H9 (cell line): ENCODE results near the gene KCTD1. TPM values are rescaled to one million over a fixed set of nuclear protein-coding genes. Genes with fewer than 3 reads are reported as not detected.

Experiments
- DNase-seq: peaks from one replicate; pipeline ENCODE4 v3.0.0-alpha.2; 2017
- H2AFZ ChIP-seq: one replicate; pipeline ENCODE4 v1.6.1; 2013; ENCODE audit warnings: mild to moderate bottlenecking, low read length, control low read depth, moderate library complexity
- H2AK5ac ChIP-seq: 2 replicates; pipeline ENCODE4 v1.6.1; 2013; ENCODE audit warnings: low read length, control low read depth, mixed read lengths; ENCODE audit not compliant: insufficient read length
- H2BK120ac ChIP-seq: one replicate; pipeline ENCODE4 v1.6.1; 2013; ENCODE audit warnings: low read depth, mild to moderate bottlenecking, low read length, control low read depth, inconsistent platforms; ENCODE audit not compliant: poor library complexity, severe bottlenecking
- H2BK12ac ChIP-seq: 2 replicates; pipeline ENCODE4 v1.6.1; 2013; ENCODE audit warnings: low read length, control low read depth, mixed read lengths, low read depth; ENCODE audit not compliant: insufficient read length
- H2BK15ac ChIP-seq: 2 replicates; pipeline ENCODE4 v1.6.1; 2013; ENCODE audit warnings: low read depth, low read length, control low read depth
- H2BK20ac ChIP-seq: one replicate; pipeline ENCODE4 v1.6.1; 2013; ENCODE audit warnings: low read depth, mild to moderate bottlenecking, low read length, control low read depth, inconsistent platforms; ENCODE audit not compliant: poor library complexity, severe bottlenecking
- H2BK5ac ChIP-seq: 2 replicates; pipeline ENCODE4 v1.6.1; 2013; ENCODE audit warnings: low read length, control low read depth, mixed read lengths; ENCODE audit not compliant: insufficient read length
- H3K14ac ChIP-seq: 2 replicates; pipeline ENCODE4 v1.6.1; 2013; ENCODE audit warnings: low read length, control low read depth; ENCODE audit not compliant: insufficient read depth
- H3K18ac ChIP-seq: 2 replicates; pipeline ENCODE4 v1.6.1; 2013; ENCODE audit warnings: low read depth, mild to moderate bottlenecking, mixed read lengths, low read length, control low read depth; ENCODE audit not compliant: insufficient read length
- H3K23ac ChIP-seq: 2 replicates; pipeline ENCODE4 v1.6.1; 2013; ENCODE audit warnings: low read length, control low read depth, mixed read lengths, low read depth; ENCODE audit not compliant: insufficient read length
- H3K23me2 ChIP-seq: 2 replicates; pipeline ENCODE4 v1.6.1; 2013; ENCODE audit warnings: low read depth, mild to moderate bottlenecking, mixed read lengths, low read length, control low read depth; ENCODE audit not compliant: insufficient read length, poor library complexity, severe bottlenecking
- H3K27ac ChIP-seq: 2 replicates; pipeline ENCODE4 v1.5.1; 2013; ENCODE audit warnings: low read length, control low read depth, mixed read lengths, low read depth; ENCODE audit not compliant: insufficient read length
- H3K27me3 ChIP-seq: 2 replicates; pipeline ENCODE4 v1.6.1; 2013; ENCODE audit warnings: low read length, control low read depth, inconsistent platforms; ENCODE audit not compliant: insufficient read depth
- H3K4ac ChIP-seq: 2 replicates; pipeline ENCODE4 v1.6.1; 2013; ENCODE audit warnings: low read depth, mild to moderate bottlenecking, control low read depth, inconsistent platforms, low read length, moderate library complexity
- H3K4me1 ChIP-seq: 2 replicates; pipeline ENCODE4 v1.6.1; 2013; ENCODE audit warnings: low read length, control low read depth, inconsistent platforms; ENCODE audit not compliant: insufficient read depth
- H3K4me2 ChIP-seq: 2 replicates; pipeline ENCODE4 v1.6.1; 2013; ENCODE audit warnings: low read length, control low read depth, mixed read lengths; ENCODE audit not compliant: insufficient read length, insufficient read depth
- H3K56ac ChIP-seq: 2 replicates; pipeline ENCODE4 v1.6.1; 2013; ENCODE audit warnings: low read depth, mild to moderate bottlenecking, mixed read lengths, low read length, control low read depth; ENCODE audit not compliant: insufficient read length
- H3K79me1 ChIP-seq: 2 replicates; pipeline ENCODE4 v1.6.1; 2013; ENCODE audit warnings: low read depth, mild to moderate bottlenecking, moderate library complexity, low read length, control low read depth, inconsistent platforms; ENCODE audit not compliant: insufficient read depth, poor library complexity, severe bottlenecking
- H3K79me2 ChIP-seq: 2 replicates; pipeline ENCODE4 v1.6.1; 2013; ENCODE audit warnings: low read length, control low read depth, inconsistent platforms; ENCODE audit not compliant: insufficient read depth
- H3K9ac ChIP-seq: 2 replicates; pipeline ENCODE4 v1.6.1; 2013; ENCODE audit warnings: low read length, control low read depth, mixed read lengths; ENCODE audit not compliant: insufficient read length; ENCODE audit errors: extremely low read depth
- H3K9me3 ChIP-seq: one replicate; pipeline ENCODE4 v1.6.1; 2013; ENCODE audit warnings: low read depth, low read length, inconsistent platforms; ENCODE audit not compliant: control insufficient read depth
- H3T11ph ChIP-seq: one replicate; pipeline ENCODE4 v1.6.1; 2013; ENCODE audit warnings: mild to moderate bottlenecking, low read length, control low read depth, inconsistent platforms
- H4K20me1 ChIP-seq: one replicate; pipeline ENCODE4 v1.6.1; 2013; ENCODE audit not compliant: control insufficient read depth, insufficient read length, insufficient read depth
- H4K5ac ChIP-seq: 2 replicates; pipeline ENCODE4 v1.6.1; 2013; ENCODE audit warnings: low read depth, mild to moderate bottlenecking, mixed read lengths, low read length, control low read depth; ENCODE audit not compliant: insufficient read length
- H4K8ac ChIP-seq: replicated peaks from 2 replicates; pipeline ENCODE4 v1.6.1; 2013; ENCODE audit warnings: low read length, control low read depth, mixed read lengths, low read depth; ENCODE audit not compliant: insufficient read length
- H4K91ac ChIP-seq: 2 replicates; pipeline ENCODE4 v1.6.1; 2013; ENCODE audit warnings: low read depth, mild to moderate bottlenecking, moderate library complexity, mixed read lengths, low read length, control low read depth; ENCODE audit not compliant: insufficient read length
- H3K27ac Mint-ChIP-seq, 3 experiments: 2 replicates in 2 of 3; 3 replicates in 1 of 3; pipeline ENCODE4 v1.8.0; 2020 to 2021; ENCODE audit warnings: mixed read lengths in 3 of 3, mild to moderate bottlenecking in 1 of 3, moderate library complexity in 1 of 3
- H3K27me3 Mint-ChIP-seq: 2 replicates; pipeline ENCODE4 v1.8.0; 2021; ENCODE audit warnings: low read depth, mild to moderate bottlenecking, moderate library complexity, mixed read lengths
- H3K36me3 Mint-ChIP-seq, 3 experiments: 2 replicates in 2 of 3; 3 replicates in 1 of 3; pipeline ENCODE4 v1.8.0; 2020 to 2021; ENCODE audit warnings: low read depth in 3 of 3, mixed read lengths in 3 of 3; ENCODE audit not compliant: insufficient read depth in 1 of 3
- H3K4me1 Mint-ChIP-seq, 2 experiments: 2 replicates each; pipeline ENCODE4 v1.8.0; 2020; ENCODE audit warnings: mixed read lengths in 2 of 2
- H3K4me3 Mint-ChIP-seq, 2 experiments: 2 replicates in 1 of 2; 3 replicates in 1 of 2; pipeline ENCODE4 v1.8.0; 2020 to 2021; ENCODE audit warnings: mild to moderate bottlenecking in 2 of 2, mixed read lengths in 2 of 2, moderate library complexity in 1 of 2
- H3K9me3 Mint-ChIP-seq, 2 experiments: 2 replicates in 1 of 2; 3 replicates in 1 of 2; pipeline ENCODE4 v1.8.0; 2020; ENCODE audit warnings: mild to moderate bottlenecking in 2 of 2, mixed read lengths in 2 of 2, moderate library complexity in 1 of 2
- WGBS: extraction: QIAGEN DNeasy Blood & Tissue Kit; methylation state at CpG from one replicate; pipeline ENCODE4 v1.1.7; 2013; ENCODE audit warnings: missing lambda C conversion rate, low lambda C conversion rate, mixed read lengths; ENCODE audit not compliant: insufficient read length; ENCODE audit errors: extremely low coverage; 5-methylcytosine and 5-hydroxymethylcytosine counted together
- total RNA-seq: library from RNA; stranded (reverse); gene quantifications from 2 replicates; pipeline ENCODE4 v1.2.1, GENCODE V29; 2021
- TF ChIP-seq, protein P1 (sequence below): fragments of 200-600 bp; sonication (generic); conservative IDR thresholded peaks from 3 replicates; pipeline ENCODE4 v1.8.0; 2021; ENCODE audit warnings: antibody characterized with exemption, mild to moderate bottlenecking

The KCTD1 gene
- total RNA-seq, 1 experiment from 2014 or later = 10.8 TPM

DNA sequence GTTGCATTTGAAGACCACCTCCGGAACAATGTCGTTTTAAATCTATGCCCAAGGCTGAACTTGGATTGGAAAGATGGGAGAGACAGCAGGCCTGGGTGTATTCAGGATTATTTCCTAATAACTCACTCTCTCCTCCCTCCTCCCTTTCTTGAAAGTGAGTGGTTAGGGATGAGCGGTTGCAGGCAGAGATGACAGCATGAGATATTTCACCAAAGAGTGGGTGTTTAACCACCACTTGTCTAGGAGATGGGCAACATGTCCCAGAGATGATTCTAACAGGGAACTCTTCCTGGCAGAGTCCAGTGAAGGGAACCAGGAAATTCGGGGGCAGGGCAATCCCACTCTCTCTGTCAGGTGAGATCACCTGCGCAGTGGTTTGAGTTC lies 123.2 kb downstream of the KCTD1 start:
- H3K18ac ChIP-seq = no peak overlapping the region
- H3K9ac ChIP-seq = no peak overlapping the region
- no peak overlapping the region for H3K23ac ChIP-seq
- H4K20me1 ChIP-seq = no peaks in the 10 kb centered on the region
- no peak overlapping the region for H3K14ac ChIP-seq
- no peaks in the 10 kb centered on the region for H3K23me2 ChIP-seq
- no peaks in the 10 kb centered on the region for H3K27me3 ChIP-seq
- no peak overlapping the region for H2BK120ac ChIP-seq
- Mint-ChIP-seq H3K9me3 (no peaks in the 10 kb centered on the region), H3K4me3 (no peak overlapping the region), H3K4me1 (peaks cover 7 to 8% of the 10 kb centered on the region in 2 experiments), H3K27ac (no peak overlapping the region), H3K36me3 (no peaks in the 10 kb centered on the region), H3K27me3 (no peaks in the 10 kb centered on the region)
- H3K56ac ChIP-seq = no peak overlapping the region
- no CpG with 5 or more reads among the region's 5 CpGs for WGBS
- no peak overlapping the region for H2BK15ac ChIP-seq
- no peak overlapping the region for H3K27ac ChIP-seq
- H2AFZ ChIP-seq = no peak overlapping the region
- H4K8ac ChIP-seq = no peak overlapping the region
- no peak overlapping the region for H2BK12ac ChIP-seq
- H2BK5ac ChIP-seq = no peak overlapping the region
- H3K4ac ChIP-seq = no peak overlapping the region
- H3K79me2 ChIP-seq = no peaks in the 10 kb centered on the region
- peaks cover 4% of the 10 kb centered on the region; the same call in 1 of the 2 replicates for H3K4me1 ChIP-seq
- H3K79me1 ChIP-seq = no peaks in the 10 kb centered on the region
- H3K9me3 ChIP-seq = no peaks in the 10 kb centered on the region
- no peak for DNase-seq
- H2AK5ac ChIP-seq = no peak overlapping the region
- H3T11ph ChIP-seq = no peak overlapping the region
- H2BK20ac ChIP-seq = no peak overlapping the region
- TF ChIP-seq, protein P1, sequence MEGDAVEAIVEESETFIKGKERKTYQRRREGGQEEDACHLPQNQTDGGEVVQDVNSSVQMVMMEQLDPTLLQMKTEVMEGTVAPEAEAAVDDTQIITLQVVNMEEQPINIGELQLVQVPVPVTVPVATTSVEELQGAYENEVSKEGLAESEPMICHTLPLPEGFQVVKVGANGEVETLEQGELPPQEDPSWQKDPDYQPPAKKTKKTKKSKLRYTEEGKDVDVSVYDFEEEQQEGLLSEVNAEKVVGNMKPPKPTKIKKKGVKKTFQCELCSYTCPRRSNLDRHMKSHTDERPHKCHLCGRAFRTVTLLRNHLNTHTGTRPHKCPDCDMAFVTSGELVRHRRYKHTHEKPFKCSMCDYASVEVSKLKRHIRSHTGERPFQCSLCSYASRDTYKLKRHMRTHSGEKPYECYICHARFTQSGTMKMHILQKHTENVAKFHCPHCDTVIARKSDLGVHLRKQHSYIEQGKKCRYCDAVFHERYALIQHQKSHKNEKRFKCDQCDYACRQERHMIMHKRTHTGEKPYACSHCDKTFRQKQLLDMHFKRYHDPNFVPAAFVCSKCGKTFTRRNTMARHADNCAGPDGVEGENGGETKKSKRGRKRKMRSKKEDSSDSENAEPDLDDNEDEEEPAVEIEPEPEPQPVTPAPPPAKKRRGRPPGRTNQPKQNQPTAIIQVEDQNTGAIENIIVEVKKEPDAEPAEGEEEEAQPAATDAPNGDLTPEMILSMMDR = no peak
- no peak overlapping the region for H3K4me2 ChIP-seq
- no peak overlapping the region for H4K91ac ChIP-seq
- no peak overlapping the region for H4K5ac ChIP-seq
